ENCODE data around the gene MAP3K2.

DNA sequence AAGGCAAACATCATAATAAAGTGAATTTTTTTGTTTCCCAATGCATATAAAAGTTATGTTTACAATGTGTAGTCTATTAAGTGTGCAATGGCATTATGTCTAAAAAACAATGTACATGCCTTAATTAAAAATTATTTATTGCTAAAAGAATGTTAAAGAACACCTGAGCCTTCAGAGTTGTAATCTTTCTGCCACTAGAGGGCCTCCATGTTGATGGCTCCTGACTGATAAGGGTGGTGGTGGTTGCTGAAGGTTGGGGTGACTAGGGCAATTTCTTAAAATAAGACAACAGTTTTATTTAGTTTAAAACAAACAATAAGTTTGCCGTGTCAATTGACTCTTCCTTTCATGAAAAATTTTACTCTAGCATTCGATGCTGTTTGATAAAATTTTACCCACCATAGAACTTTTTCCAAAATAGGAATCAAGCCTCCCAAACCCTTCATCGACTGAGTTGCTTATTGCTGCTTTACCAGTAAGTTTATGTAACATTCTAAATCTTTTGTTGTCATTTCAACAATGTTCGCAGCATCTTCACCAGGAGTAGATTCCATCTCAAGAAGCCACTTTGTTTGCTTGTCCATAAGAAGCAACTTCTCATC, 32.3 kb downstream of the MAP3K2 start:
- TF ChIP-seq CTCF (IDR thresholded peaks at IDR 0.05) (peak; percentile 19 to 63 (median 54)), POLR2A (IDR thresholded peaks at IDR 0.05) (no peak)

Measured in esophagus squamous epithelium (tissue), 4 donors.